ENCODE results near the gene TMEM203. TPM values are rescaled to one million over a fixed set of nuclear protein-coding genes. Genes with fewer than 3 reads are reported as not detected.

TMEM203 gene
- total RNA-seq, 4 donors from 2014 or later = 23.1 to 47.9 (median 30.0) TPM

GRCh38 chr9:137168904-137169856, 36.3 kb downstream of the TMEM203 start:
- TF ChIP-seq CTCF (IDR thresholded peaks at IDR 0.05) = no peak
- no peak for TF ChIP-seq POLR2A (IDR thresholded peaks at IDR 0.05)
- TF ChIP-seq EP300 (IDR thresholded peaks at IDR 0.05) = no peak

GRCh38 chr9:137168573-137168903, 36.9 kb downstream of the TMEM203 start:
- Histone ChIP-seq H3K4me1 (peaks cover 0 to 36% (median 16%) of the 10 kb centered on the region in 4 donors), H3K4me3 (peak overlapping the region in 3 of 4 donors; percentile 13 to 41 (median 22)), H3K27me3 (peaks cover 9 to 71% of the 10 kb centered on the region in 2 donors), H3K36me3 (no peaks in the 10 kb centered on the region), H3K9me3 (no peaks in the 10 kb centered on the region), H3K27ac (no peak overlapping the region)
- no peak for DNase-seq (ENCODE audit: low spot score in 2 of 2)
- no peak for TF ChIP-seq CTCF (IDR thresholded peaks at IDR 0.05)
- TF ChIP-seq EP300 (IDR thresholded peaks at IDR 0.05) = no peak
- TF ChIP-seq POLR2A (IDR thresholded peaks at IDR 0.05) = no peak
- WGBS, 2 donors = 0% methylated on average over 8 to 35 of the region's 36 CpGs

More at GRCh38 chr9:137168904-137169856, 36.3 kb downstream of the TMEM203 start:
- peaks cover 9 to 65% of the 10 kb centered on the region in 2 donors for H3K27me3 ChIP-seq
- no peaks in the 10 kb centered on the region for H3K9me3 ChIP-seq
- DNase-seq (ENCODE audit: low spot score in 2 of 2) = no peak
- H3K27ac ChIP-seq = no peak overlapping the region
- H3K36me3 ChIP-seq = no peaks in the 10 kb centered on the region
- peaks cover 0 to 33% (median 16%) of the 10 kb centered on the region in 4 donors for H3K4me1 ChIP-seq
- WGBS, 2 donors = 0 to 1% methylated on average over 10 to 84 of the region's 124 CpGs
- peak overlapping the region in 3 of 4 donors; percentile 13 to 41 (median 22) for H3K4me3 ChIP-seq

GRCh38 chr9:137167747-137168572, 37.5 kb downstream of the TMEM203 start:
- Histone ChIP-seq H3K27ac (no peak overlapping the region), H3K36me3 (no peaks in the 10 kb centered on the region), H3K9me3 (no peaks in the 10 kb centered on the region), H3K27me3 (peaks cover 9 to 77% of the 10 kb centered on the region in 2 donors), H3K4me1 (peaks cover 0 to 42% (median 20%) of the 10 kb centered on the region in 4 donors), H3K4me3 (peak overlapping the region in 2 of 4 donors; percentile 22 to 41)
- DNase-seq (ENCODE audit: low spot score in 2 of 2) = no peak
- TF ChIP-seq POLR2A (IDR thresholded peaks at IDR 0.05) = no peak
- 1 to 3% methylated on average over 16 to 42 of the region's 57 CpGs for WGBS, 2 donors

GRCh38 chr9:137167277-137167746, 38.1 kb downstream of the TMEM203 start:
- no peak for DNase-seq (ENCODE audit: low spot score in 2 of 2)
- Histone ChIP-seq H3K4me3 (no peak overlapping the region), H3K27me3 (peaks cover 9 to 84% of the 10 kb centered on the region in 2 donors), H3K4me1 (peaks cover 0 to 49% (median 24%) of the 10 kb centered on the region in 4 donors), H3K27ac (no peak overlapping the region), H3K9me3 (no peaks in the 10 kb centered on the region), H3K36me3 (no peaks in the 10 kb centered on the region)
- TF ChIP-seq POLR2A (IDR thresholded peaks at IDR 0.05) (no peak), CTCF (IDR thresholded peaks at IDR 0.05) (no peak), EP300 (IDR thresholded peaks at IDR 0.05) (no peak)
- 30 to 65% methylated on average over 4 to 18 of the region's 44 CpGs for WGBS, 2 donors

- H3K27me3 ChIP-seq = peaks cover 10 to 91% of the 10 kb centered on the region in 2 donors
- H3K27ac ChIP-seq = no peak overlapping the region
- no peak overlapping the region for H3K4me3 ChIP-seq
- TF ChIP-seq CTCF (IDR thresholded peaks at IDR 0.05) = no peak
- no peak for TF ChIP-seq EP300 (IDR thresholded peaks at IDR 0.05)
- no peak for TF ChIP-seq POLR2A (IDR thresholded peaks at IDR 0.05)
- H3K36me3 ChIP-seq = no peaks in the 10 kb centered on the region
- no peak for DNase-seq (ENCODE audit: low spot score in 2 of 2)
- H3K4me1 ChIP-seq = peaks cover 0 to 56% (median 25%) of the 10 kb centered on the region in 4 donors
- WGBS, 2 donors = 69 to 75% methylated on average over 17 to 21 of the region's 22 CpGs
- H3K9me3 ChIP-seq = no peaks in the 10 kb centered on the region
Measured at GRCh38 chr9:137166380-137167229, 38.8 kb downstream of the TMEM203 start.

All from tibial nerve (tissue), 4 donors.